Muscle layer of colon (tissue), 2 donors: ENCODE data around the gene CTNND2.

Experiments used
- H3K27ac ChIP-seq: one replicate; pipeline ENCODE4 v1.7.0; 2013; ENCODE audit warnings: low read depth, mild to moderate bottlenecking, low read length, moderate library complexity
- H3K27me3 ChIP-seq, 2 donors: one replicate each; pipeline ENCODE4 v1.7.0; 2013; ENCODE audit warnings: low read length in 2 of 2, mild to moderate bottlenecking in 2 of 2; ENCODE audit not compliant: insufficient read depth in 2 of 2, control insufficient read depth in 1 of 2
- H3K36me3 ChIP-seq: one replicate; pipeline ENCODE4 v1.7.0; 2013; ENCODE audit warnings: mild to moderate bottlenecking, low read length; ENCODE audit not compliant: insufficient read depth
- H3K4me1 ChIP-seq: one replicate; pipeline ENCODE4 v1.7.0; 2013; ENCODE audit warnings: mild to moderate bottlenecking, low read length; ENCODE audit not compliant: insufficient read depth
- H3K4me3 ChIP-seq, 2 donors: one replicate each; pipeline ENCODE4 v1.7.0; 2013; ENCODE audit warnings: low read length in 2 of 2, low read depth in 1 of 2, mild to moderate bottlenecking in 1 of 2, moderate library complexity in 1 of 2
- H3K9ac ChIP-seq: one replicate; pipeline ENCODE4 v1.7.0; 2013; ENCODE audit warnings: low read length
- H3K9me3 ChIP-seq: one replicate; pipeline ENCODE4 v1.7.0; 2013; ENCODE audit warnings: mild to moderate bottlenecking, low read length
- donor health status: abdominal sarcoma.
- donor health status: Adenocarcinoma of cecum.

CTNND2 gene

GRCh38 chr5:11815481-11815880, 88.8 kb downstream of the CTNND2 start:
- H3K27ac ChIP-seq, result no peak overlapping the region
- no peak overlapping the region for H3K9ac ChIP-seq
- no peak overlapping the region for H3K4me3 ChIP-seq
- no peaks in the 10 kb centered on the region for H3K27me3 ChIP-seq
- no peaks in the 10 kb centered on the region for H3K4me1 ChIP-seq
- H3K36me3 ChIP-seq, result no peaks in the 10 kb centered on the region
- H3K9me3 ChIP-seq, result no peaks in the 10 kb centered on the region

- Histone ChIP-seq H3K36me3 (no peaks in the 10 kb centered on the region), H3K9ac (no peak overlapping the region), H3K27ac (no peak overlapping the region), H3K27me3 (no peaks in the 10 kb centered on the region), H3K9me3 (no peaks in the 10 kb centered on the region), H3K4me1 (no peaks in the 10 kb centered on the region), H3K4me3 (no peak overlapping the region)
These were observed 89.9 kb downstream of the CTNND2 start for GRCh38 chr5:11814373-11814772.

GRCh38 chr5:11809407-11809806, 94.8 kb downstream of the CTNND2 start:
- H3K27ac ChIP-seq, result no peak overlapping the region

GRCh38 chr5:11803436-11803835, 100.8 kb downstream of the CTNND2 start:
- Histone ChIP-seq H3K27me3 (no peaks in the 10 kb centered on the region), H3K4me3 (no peak overlapping the region), H3K9me3 (no peaks in the 10 kb centered on the region), H3K4me1 (no peaks in the 10 kb centered on the region), H3K27ac (no peak overlapping the region), H3K9ac (no peak overlapping the region), H3K36me3 (no peaks in the 10 kb centered on the region)

More at GRCh38 chr5:11809407-11809806, 94.8 kb downstream of the CTNND2 start:
- H3K9me3 ChIP-seq, result no peaks in the 10 kb centered on the region
- no peak overlapping the region for H3K4me3 ChIP-seq
- no peaks in the 10 kb centered on the region for H3K4me1 ChIP-seq
- no peak overlapping the region for H3K9ac ChIP-seq
- no peaks in the 10 kb centered on the region for H3K27me3 ChIP-seq
- no peaks in the 10 kb centered on the region for H3K36me3 ChIP-seq

- Histone ChIP-seq H3K9ac (no peak overlapping the region), H3K4me1 (no peaks in the 10 kb centered on the region), H3K9me3 (no peaks in the 10 kb centered on the region), H3K36me3 (no peaks in the 10 kb centered on the region), H3K27ac (no peak overlapping the region), H3K4me3 (no peak overlapping the region), H3K27me3 (no peaks in the 10 kb centered on the region)
These were observed 103.2 kb downstream of the CTNND2 start for GRCh38 chr5:11801061-11801460.

GRCh38 chr5:11797132-11797531, 107.1 kb downstream of the CTNND2 start:
- Histone ChIP-seq H3K27ac (no peak overlapping the region), H3K27me3 (no peaks in the 10 kb centered on the region), H3K36me3 (no peaks in the 10 kb centered on the region), H3K9ac (no peak overlapping the region), H3K9me3 (no peaks in the 10 kb centered on the region), H3K4me3 (no peak overlapping the region), H3K4me1 (no peaks in the 10 kb centered on the region)

- Histone ChIP-seq H3K27me3 (no peaks in the 10 kb centered on the region), H3K4me3 (no peak overlapping the region), H3K27ac (no peak overlapping the region), H3K9ac (no peak overlapping the region), H3K4me1 (no peaks in the 10 kb centered on the region), H3K36me3 (no peaks in the 10 kb centered on the region), H3K9me3 (no peaks in the 10 kb centered on the region)
These were observed 110.8 kb downstream of the CTNND2 start for GRCh38 chr5:11793396-11793795.

GRCh38 chr5:11792621-11793020, 111.6 kb downstream of the CTNND2 start:
- H3K9ac ChIP-seq, result no peak overlapping the region
- H3K36me3 ChIP-seq, result no peaks in the 10 kb centered on the region
- no peak overlapping the region for H3K27ac ChIP-seq
- H3K9me3 ChIP-seq, result no peaks in the 10 kb centered on the region
- no peaks in the 10 kb centered on the region for H3K4me1 ChIP-seq
- H3K27me3 ChIP-seq, result no peaks in the 10 kb centered on the region
- H3K4me3 ChIP-seq, result no peak overlapping the region

GRCh38 chr5:11791792-11792191, 112.5 kb downstream of the CTNND2 start:
- Histone ChIP-seq H3K9ac (no peak overlapping the region), H3K9me3 (no peaks in the 10 kb centered on the region), H3K36me3 (no peaks in the 10 kb centered on the region), H3K4me1 (no peaks in the 10 kb centered on the region), H3K27ac (no peak overlapping the region), H3K4me3 (no peak overlapping the region), H3K27me3 (no peaks in the 10 kb centered on the region)

GRCh38 chr5:11790201-11790600, 114.0 kb downstream of the CTNND2 start:
- no peak overlapping the region for H3K27ac ChIP-seq
- no peak overlapping the region for H3K4me3 ChIP-seq
- no peaks in the 10 kb centered on the region for H3K36me3 ChIP-seq
- H3K9me3 ChIP-seq, result no peaks in the 10 kb centered on the region
- H3K4me1 ChIP-seq, result no peaks in the 10 kb centered on the region
- H3K9ac ChIP-seq, result no peak overlapping the region
- H3K27me3 ChIP-seq, result no peaks in the 10 kb centered on the region

- Histone ChIP-seq H3K27me3 (no peaks in the 10 kb centered on the region), H3K4me3 (no peak overlapping the region), H3K36me3 (no peaks in the 10 kb centered on the region), H3K4me1 (no peaks in the 10 kb centered on the region), H3K9ac (no peak overlapping the region), H3K27ac (no peak overlapping the region), H3K9me3 (no peaks in the 10 kb centered on the region)
These were observed 118.4 kb downstream of the CTNND2 start for GRCh38 chr5:11785771-11786352.

GRCh38 chr5:11780641-11781345, 123.5 kb downstream of the CTNND2 start:
- Histone ChIP-seq H3K4me1 (no peaks in the 10 kb centered on the region), H3K36me3 (no peaks in the 10 kb centered on the region), H3K27me3 (no peaks in the 10 kb centered on the region), H3K27ac (no peak overlapping the region), H3K9ac (no peak overlapping the region), H3K4me3 (no peak overlapping the region), H3K9me3 (no peaks in the 10 kb centered on the region)
